ENCODE data around the gene PAQR3. TPM values are rescaled to one million over a fixed set of nuclear protein-coding genes. Genes with fewer than 3 reads are reported as not detected.

PAQR3 gene
- total and polyA plus RNA-seq, 2 of the 4 experiments (the other 2 are of a cell fraction): 11.5 to 11.8 TPM

DNA sequence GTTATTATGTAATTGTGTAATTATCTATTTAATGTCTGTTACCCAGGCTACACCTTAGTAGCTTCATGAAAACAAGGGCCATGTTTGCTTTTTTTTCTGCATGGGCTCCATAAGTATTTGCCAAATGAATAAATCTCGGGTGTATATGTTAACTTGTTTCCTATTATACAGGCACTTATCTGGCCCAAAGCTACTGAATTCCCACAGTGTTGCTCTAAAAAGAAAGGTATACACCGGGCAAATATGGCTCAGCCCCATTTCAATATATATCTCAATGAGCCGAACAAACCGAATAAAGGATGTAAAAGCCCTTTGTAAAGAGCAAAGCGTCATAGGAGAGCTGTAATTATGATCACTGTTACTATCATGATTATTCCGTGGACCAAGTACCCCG is 767 bp downstream of the PAQR3 start:
- Histone ChIP-seq H3K18ac (ENCODE audit: low read depth, low read length) (no peak overlapping the region; the same call in 1 of the 2 replicates), H3K4me3 (ENCODE audit: insufficient read depth, low read depth, low read length) (peak overlapping the region; percentile 100), H3K56ac (ENCODE audit: extremely low read depth, insufficient read depth, low read length) (no peak overlapping the region), H3K27ac (ENCODE audit: insufficient read depth, low read length) (no peak overlapping the region; the same call in 1 of the 2 replicates), H4K20me1 (ENCODE audit: insufficient read depth, low read length) (no peaks in the 10 kb centered on the region; the same call in 1 of the 2 replicates), H4K91ac (ENCODE audit: insufficient read depth, low read depth, low read length) (no peak overlapping the region), H4K8ac (ENCODE audit: low read depth in 2 of 2, low read length in 2 of 2) (peak overlapping the region; percentile 43 to 74; a peak in 3 of 4 replicates), H2AK9ac (replicated peaks; ENCODE audit: low read depth, low read length, poor library complexity) (peak overlapping the region; percentile 77), H3K36me3 (ENCODE audit: control insufficient read depth, insufficient read depth, low read length) (no peaks in the 10 kb centered on the region; the same call in 1 of the 2 replicates), H3K9ac (ENCODE audit: low read depth, low read length) (peak overlapping the region; percentile 95), H3K4me2 (ENCODE audit: low read depth, low read length) (peak overlapping the region; percentile 95), H4K5ac (ENCODE audit: low read depth, low read length) (peak overlapping the region; percentile 84; the same call in 1 of the 2 replicates), H3K9me1 (ENCODE audit: insufficient read depth, low read length) (peaks cover 3% of the 10 kb centered on the region), H2AK5ac (ENCODE audit: low read depth, low read length) (no peak overlapping the region), H3K14ac (replicated peaks; ENCODE audit: low read depth, low read length) (no peak overlapping the region), H3K4ac (ENCODE audit: low read depth, low read length) (no peak overlapping the region), H2AFZ (replicated peaks; ENCODE audit: low read length, poor library complexity) (peak overlapping the region; percentile 95), H2BK15ac (ENCODE audit: low read depth, low read length) (no peak overlapping the region), H2BK5ac (ENCODE audit: low read depth, low read length, poor library complexity, severe bottlenecking) (no peak overlapping the region), H2BK20ac (ENCODE audit: low read depth, low read length) (no peak overlapping the region), H3K9me3 (ENCODE audit: control insufficient read depth, insufficient read depth, low read length) (no peaks in the 10 kb centered on the region), H3K23ac (ENCODE audit: low read depth, low read length) (peak overlapping the region; percentile 94; the same call in 1 of the 2 replicates), H2BK120ac (ENCODE audit: low read depth, low read length) (no peak overlapping the region), H3K27me3 (ENCODE audit: control insufficient read depth, insufficient read depth, low read length) (peaks cover 6% of the 10 kb centered on the region), H3K4me1 (ENCODE audit: control insufficient read depth, insufficient read depth, low read length) (peaks cover 2% of the 10 kb centered on the region; the same call in 1 of the 2 replicates), H3K79me1 (ENCODE audit: low read depth in 1 of 2, low read length in 2 of 2) (peaks cover 17 to 19% of the 10 kb centered on the region in 2 experiments)
- ChIA-PET CTCF (interaction anchor here (1.0 kb wide), 1 partner anchor 11 kb away, joined by 3 read pairs; no protein-coding TSS in a partner anchor), POLR2A (ENCODE audit: unreplicated experiment) (interaction anchor here (0.6 kb wide), 1 partner anchor 1189 kb away, joined by 8 read pairs; no protein-coding TSS in a partner anchor)
- intact Hi-C loops (cut with micrococcal nuclease) (loop anchor here (10.0 kb wide), 1 partner anchor 974 kb away; no protein-coding TSS in a partner anchor), in situ Hi-C loops (cut with MboI; ENCODE audit: low sequenced_read_pairs) (loop anchor here (25.0 kb wide), 1 partner anchor 1399 kb away; the partner anchor contains the start of gene CFAP299), dilution Hi-C loops (cut with HindIII; ENCODE audit: low sequenced_read_pairs, unreplicated experiment) (no loop called here)
- 0% methylated on average over 3 of the region's 7 CpGs; no CpG with 5 or more reads in 1 of the 2 experiments for WGBS, 2 experiments (ENCODE audit: extremely low coverage in 2 of 2, insufficient read length in 1 of 2)
- DNase-seq (no peak), ATAC-seq (ENCODE audit: low read depth) (no peak)
- TF ChIP-seq MAFK (IDR thresholded peaks at IDR 0.05; ENCODE audit: low read depth, low read length) (no peak), USF2 (IDR thresholded peaks at IDR 0.05; ENCODE audit: low read depth, low read length) (no peak), RFX5 (IDR thresholded peaks at IDR 0.05; ENCODE audit: low read depth, low read length) (no peak), BHLHE40 (IDR thresholded peaks at IDR 0.05; ENCODE audit: low read depth, low read length) (no peak), POLR2A (IDR thresholded peaks at IDR 0.05; ENCODE audit: low read depth, low read length) (no peak), NFE2L2 (IDR thresholded peaks at IDR 0.05; ENCODE audit: low read depth, low read length) (no peak), FOS (IDR thresholded peaks at IDR 0.05; ENCODE audit: low read depth, low read length) (no peak), MXI1 (IDR thresholded peaks at IDR 0.05; ENCODE audit: borderline replicate concordance, low read depth, low read length) (no peak), RCOR1 (IDR thresholded peaks at IDR 0.05; ENCODE audit: insufficient replicate concordance, low read length) (no peak), CTCF (conservative IDR thresholded peaks at IDR 0.05; ENCODE audit: low read depth, low read length) (no peak), SMC3 (IDR thresholded peaks at IDR 0.05; ENCODE audit: low read depth, low read length) (no peak), RAD21 (IDR thresholded peaks at IDR 0.05; ENCODE audit: low read length) (no peak), ELK1 (IDR thresholded peaks at IDR 0.05; ENCODE audit: borderline replicate concordance, low read depth, low read length) (no peak), MAZ (IDR thresholded peaks at IDR 0.05; ENCODE audit: borderline replicate concordance, low read depth, low read length) (no peak), CEBPB (IDR thresholded peaks at IDR 0.05; ENCODE audit: low read depth, low read length) (no peak), CHD1 (IDR thresholded peaks at IDR 0.05; ENCODE audit: low read depth, low read length) (no peak)
- BruUV-seq (replicated peaks): TSS peak; percentile 39

Measured in IMR-90 (cell line).